NCI-H524 (cell line): ENCODE measurements around the gene CXCL16.
"Not testable (repeated sequence)": the region's sequence is repeated elsewhere in the genome, so short reads cannot be mapped to it uniquely, and the experiment has no call there.

Source experiments
- DNase-seq, 2 experiments: peaks; one replicate each; lab custom pipeline; 2025; lab: John Stamatoyannopoulos, UW

CXCL16 gene

GRCh38 chr17:4721203-4722135 lies 18.3 kb downstream of the CXCL16 start:
- peak in 1 of 2 experiments; percentile 13 for DNase-seq

GRCh38 chr17:4720787-4721186 lies 18.9 kb downstream of the CXCL16 start:
- DNase-seq = no peak

GRCh38 chr17:4719684-4720221 lies 20.0 kb downstream of the CXCL16 start:
- peak in 1 of 2 experiments; percentile 48 for DNase-seq

GRCh38 chr17:4719146-4719545 lies 20.6 kb downstream of the CXCL16 start:
- no peak for DNase-seq

DNA sequence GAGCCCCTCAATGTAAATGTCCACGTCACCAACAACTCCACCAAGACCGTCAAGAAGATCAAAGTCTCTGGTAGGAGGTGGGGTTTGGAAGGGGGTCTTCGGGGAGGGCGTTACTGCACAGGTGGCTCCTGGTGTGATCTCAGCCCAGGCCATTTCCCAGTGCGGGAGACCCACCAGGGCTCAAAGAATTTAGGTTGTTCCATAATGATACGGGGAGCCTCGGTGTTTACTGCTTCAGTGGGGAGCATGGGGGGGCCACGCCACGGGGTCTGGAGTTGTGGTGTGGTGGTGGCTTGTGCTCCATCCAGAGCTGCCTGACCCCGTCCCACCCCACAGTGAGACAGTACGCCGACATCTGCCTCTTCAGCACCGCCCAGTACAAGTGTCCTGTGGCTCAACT lies 21.5 kb downstream of the CXCL16 start:
- DNase-seq = no peak

DNA sequence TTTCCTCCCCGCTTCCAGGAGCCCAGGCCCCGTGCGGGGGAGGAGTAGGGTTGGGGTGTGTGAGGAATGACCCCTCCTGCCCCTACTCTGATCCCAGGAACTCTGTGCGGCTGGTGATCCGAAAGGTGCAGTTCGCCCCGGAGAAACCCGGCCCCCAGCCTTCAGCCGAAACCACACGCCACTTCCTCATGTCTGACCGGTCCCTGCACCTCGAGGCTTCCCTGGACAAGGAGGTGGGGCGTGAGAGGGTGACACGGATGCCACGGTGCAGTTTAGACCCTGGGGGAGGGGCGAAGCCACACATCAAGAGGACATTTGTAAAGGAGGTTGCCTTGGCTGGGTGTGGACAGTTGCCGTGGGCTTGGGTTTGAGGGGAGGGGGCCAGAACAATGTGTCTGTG lies 21.9 kb downstream of the CXCL16 start:
- DNase-seq = no peak

- DNase-seq = no peak
These were observed 23.6 kb downstream of the CXCL16 start for GRCh38 chr17:4716081-4716480.

GRCh38 chr17:4715063-4715744 lies 24.5 kb downstream of the CXCL16 start:
- DNase-seq = no peak

DNA sequence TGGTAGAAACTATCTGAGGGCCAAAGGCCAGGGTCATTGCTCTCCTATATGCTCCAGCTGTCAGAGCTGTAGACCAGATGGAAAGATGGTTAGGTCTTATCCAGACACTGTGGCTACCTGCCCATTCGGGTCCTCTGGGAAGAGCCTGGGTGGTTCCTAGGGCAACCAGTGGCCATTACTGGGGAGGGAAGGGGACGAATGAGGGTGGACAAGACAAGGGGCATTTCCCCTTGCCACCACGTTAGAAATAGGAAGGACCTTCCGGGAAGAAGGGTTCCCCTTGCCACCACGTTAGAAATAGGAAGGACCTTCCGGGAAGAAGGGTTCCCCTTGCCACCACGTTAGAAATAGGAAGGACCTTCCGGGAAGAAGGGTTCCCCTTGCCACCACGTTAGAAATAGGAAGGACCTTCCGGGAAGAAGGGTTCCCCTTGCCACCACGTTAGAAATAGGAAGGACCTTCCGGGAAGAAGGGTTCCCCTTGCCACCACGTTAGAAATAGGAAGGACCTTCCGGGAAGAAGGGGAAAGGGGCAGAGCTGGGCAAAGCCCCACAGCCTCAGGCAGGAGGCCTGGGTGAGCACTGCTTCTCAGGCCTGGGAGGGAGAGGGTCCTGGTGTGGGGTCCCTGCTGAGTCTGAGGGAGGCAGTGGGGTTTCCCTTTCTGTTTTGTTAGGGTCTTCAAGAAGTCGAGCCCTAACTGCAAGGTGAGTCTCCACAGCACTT lies 25.2 kb downstream of the CXCL16 start:
- DNase-seq = not testable (repeated sequence)

GRCh38 chr17:4712526-4712925 lies 27.2 kb downstream of the CXCL16 start:
- no peak for DNase-seq

DNA sequence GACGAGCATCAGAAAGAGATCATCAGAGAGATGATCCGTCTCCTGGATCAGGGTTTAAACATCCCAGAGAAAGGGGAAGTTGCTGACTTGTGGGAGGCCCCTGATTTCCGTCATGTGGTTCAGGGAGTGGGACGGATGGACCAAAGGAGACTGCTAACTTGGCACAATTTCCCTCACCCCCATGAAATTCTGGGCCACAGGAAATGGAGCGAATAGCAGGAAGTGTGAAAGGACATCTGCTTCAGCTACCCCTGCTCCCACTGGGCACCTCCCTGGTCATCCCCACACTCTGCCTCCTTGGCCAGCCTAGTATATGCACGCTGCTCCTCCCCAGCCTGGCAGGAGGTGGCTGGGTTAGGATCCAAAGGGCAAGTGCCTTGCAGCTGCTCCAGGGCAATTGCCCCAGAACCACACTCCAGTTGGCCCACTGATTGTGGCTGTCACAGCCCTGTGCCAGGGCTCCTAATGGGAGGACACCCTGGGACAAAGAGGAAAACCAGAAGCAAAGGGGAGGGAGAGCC lies 28.0 kb downstream of the CXCL16 start:
- DNase-seq = no peak

DNA sequence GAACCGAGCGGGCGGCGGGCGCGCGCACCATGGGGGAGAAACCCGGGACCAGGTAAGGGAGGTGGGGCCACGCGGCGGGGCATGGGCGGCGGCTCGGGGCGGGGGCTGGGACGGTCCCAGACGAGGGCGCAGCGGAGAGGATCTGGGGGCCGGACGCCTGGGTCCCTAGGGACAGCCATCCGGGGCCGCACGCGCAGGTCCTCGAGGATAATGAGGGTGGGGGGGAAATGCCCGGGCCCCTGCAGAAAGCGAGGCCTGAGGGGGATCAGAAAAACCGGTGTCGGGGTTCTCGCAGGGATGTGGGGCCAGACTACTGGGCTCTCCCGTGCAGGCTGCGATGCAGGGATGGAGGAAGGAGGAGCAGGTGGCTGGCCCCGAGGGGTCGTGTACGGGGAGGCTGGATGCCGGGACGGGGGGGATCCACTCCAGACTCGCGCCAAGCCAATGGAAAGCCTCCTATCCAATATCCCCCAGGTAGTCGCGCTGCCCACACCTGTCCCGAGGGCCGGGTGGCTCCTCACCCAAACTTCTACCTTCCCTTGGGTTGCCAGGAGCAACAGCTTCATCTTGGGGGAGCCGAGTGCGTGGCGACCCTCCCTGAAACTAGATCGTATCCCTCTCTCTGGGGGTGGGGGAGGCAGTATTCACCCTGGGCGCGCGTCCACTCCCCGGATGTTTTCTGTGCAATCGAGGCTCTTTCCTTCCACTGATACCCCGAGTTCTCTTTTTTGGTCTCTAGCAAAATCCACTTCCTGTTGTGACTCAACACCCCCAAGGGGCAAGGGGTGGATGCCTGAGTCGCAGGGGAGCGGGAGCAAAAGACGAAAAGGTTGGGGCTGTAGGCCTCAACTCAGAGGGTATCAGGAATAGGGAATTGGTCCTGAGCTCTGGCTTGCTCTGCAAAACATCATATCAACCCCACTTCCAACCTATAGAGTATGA lies 28.8 kb downstream of the CXCL16 start:
- DNase-seq = peak in 1 of 2 experiments; percentile 49

DNA sequence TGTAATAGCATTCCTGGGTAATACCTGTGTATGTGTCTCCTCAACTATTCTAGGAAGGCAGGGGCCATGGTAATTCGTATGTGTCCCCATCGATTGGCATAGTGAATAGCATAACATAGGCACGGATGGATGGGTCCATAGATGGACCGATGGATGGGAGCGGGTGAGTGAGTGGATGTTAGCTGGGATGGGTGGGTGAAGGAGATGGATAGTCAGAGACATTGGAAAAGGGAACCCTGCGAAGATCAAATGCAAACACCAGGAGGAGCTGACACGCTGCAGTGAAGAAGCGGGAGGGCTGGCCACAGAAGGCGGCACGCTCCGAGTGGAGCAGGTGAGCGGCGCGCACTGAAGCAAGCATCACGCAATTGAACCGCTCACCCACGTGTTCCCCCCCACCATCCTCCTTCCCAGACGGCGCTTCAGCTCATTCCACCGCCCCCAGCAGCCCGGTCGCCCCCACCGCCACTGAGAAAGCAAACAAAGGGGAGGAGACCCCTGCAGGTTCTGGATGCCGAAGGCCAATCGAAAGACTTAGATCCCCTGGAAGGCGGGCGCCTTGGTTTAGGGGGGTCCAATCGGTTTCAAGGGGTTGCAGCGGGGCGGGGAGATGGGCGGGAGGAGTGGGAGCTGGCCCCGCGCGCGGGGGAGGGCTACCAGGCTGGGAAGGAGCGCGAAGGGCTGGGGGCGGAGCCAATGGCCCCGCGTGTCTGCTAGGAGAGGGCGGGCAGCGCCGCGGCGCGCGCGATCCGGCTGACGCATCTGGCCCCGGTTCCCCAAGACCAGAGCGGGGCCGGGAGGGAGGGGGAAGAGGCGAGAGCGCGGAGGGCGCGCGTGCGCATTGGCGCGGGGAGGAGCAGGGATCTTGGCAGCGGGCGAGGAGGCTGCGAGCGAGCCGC lies 29.7 kb downstream of the CXCL16 start, which contains the start of gene ARRB2:
ARRB2 (plus strand) TSS at position 839 of the 899 bp plus-strand sequence. CDS start 90 bp downstream, outside the sequence.
- DNase-seq = peak; percentile 98 to 99

- DNase-seq = peak in 1 of 2 experiments; percentile 17
These were observed 31.3 kb downstream of the CXCL16 start for GRCh38 chr17:4708436-4708835.

DNA sequence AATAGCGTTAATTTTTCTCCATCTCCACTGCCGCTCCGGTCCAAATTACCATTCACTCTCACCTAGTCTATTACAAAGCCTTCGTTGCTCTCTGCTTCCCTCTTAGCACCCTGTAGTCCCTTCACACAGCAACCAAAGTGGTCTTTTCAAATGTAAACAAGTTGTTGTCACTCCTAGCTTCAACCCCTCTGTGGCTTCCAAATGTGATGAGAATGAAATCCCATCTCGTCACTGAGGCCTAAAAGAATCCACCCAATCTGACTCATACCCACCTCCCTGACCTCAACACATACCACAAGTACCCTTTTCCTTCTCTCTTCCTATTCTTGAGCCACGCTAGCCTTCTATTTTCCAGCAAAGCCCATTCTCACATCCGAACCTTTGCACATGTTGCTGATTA lies 33.6 kb downstream of the CXCL16 start:
- no peak for DNase-seq

- no peak for DNase-seq
These were observed 34.7 kb downstream of the CXCL16 start for GRCh38 chr17:4704991-4705390.

- DNase-seq = not testable (repeated sequence)
These were observed 35.2 kb downstream of the CXCL16 start for GRCh38 chr17:4704574-4704907.

DNA sequence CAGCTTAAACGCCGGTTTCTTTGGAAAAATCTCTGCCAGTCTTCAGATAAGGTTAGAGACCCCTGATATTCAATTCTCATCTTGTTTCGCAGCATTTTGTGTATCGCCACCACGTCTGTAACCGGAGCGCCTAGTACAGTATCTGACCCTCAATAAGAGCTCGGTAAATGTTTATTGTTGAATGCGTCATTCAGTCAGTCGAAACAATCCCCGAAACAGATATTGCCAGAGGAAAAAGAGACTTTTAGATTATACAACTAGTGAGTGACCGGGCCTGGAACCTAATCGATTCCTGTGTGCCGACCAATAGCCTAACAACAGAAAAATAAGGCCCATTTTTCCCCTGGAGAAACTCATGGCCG lies 36.4 kb downstream of the CXCL16 start:
- no peak for DNase-seq

DNA sequence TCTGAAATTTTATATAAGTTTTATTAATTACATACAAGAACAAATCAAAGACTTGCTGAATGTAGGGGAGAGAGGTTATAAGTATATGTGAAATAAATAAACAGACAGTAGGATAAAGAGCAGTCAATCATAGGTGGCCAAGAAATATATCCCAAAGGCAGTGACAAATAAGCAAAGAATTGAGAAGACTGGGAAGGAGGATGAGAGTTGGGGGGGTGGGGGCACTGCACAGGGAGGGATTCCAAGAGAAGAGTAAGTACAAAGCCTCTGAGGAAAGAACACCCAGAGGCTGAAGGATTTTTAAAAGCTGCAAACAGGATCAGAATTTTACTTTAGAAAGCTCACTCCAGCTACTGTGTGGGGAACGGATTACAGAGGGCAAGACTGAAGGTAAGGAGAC lies 38.6 kb downstream of the CXCL16 start:
- DNase-seq = no peak
